NCI-H82 treated with DMSO at 0.1 percent for 48 hours (cell line): Measurements from ENCODE around the gene DNAJB8.

ENCODE experiments used
- DNase-seq: peaks from one replicate; lab custom pipeline; 2025; ENCODE audit not compliant: unreplicated experiment; lab: John Stamatoyannopoulos, UW

The DNAJB8 gene

DNA sequence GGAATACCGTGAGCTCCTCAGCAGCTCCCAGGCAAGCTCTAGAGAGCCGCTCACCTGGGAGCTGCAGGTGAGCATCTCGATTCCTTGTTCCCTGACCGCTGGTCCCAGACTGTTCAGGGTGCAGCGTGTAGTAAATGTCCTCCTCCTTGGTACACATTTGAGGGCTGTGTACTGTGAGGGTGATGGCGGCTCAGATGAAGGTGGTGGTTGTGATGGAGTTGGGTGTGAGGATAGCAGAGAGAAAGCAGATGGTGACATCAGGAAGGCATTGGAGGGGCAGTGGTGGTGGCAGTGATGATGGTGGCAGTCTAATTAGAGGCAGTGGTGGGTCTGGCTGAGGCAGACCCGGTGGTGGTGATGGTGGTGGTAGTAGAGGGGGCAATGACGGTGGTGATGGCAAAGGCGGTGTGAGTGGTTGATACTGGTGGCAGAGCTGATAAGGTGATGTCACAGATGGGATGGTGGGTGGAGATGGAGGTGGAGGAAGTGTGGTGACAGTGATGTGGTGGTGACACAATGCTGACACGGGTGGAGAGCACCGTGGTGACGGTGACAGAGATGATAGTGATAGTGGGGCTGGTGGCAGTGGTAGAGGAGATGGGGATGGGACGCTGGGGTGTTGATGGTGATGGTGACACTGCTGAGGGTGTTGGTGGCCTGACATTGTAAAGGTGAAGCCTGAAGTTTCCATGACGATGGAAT, at the start of gene DNAJB8:
Gene DNAJB8 (minus strand): TSS at position 51 of the 702 bp plus-strand sequence. CDS start 3,645 bp downstream, outside the sequence.
- DNase-seq: no peak

- DNase-seq: no peak
These were observed 49.3 kb upstream of the DNAJB8 start for GRCh38 chr3:128515967-128516366.

DNA sequence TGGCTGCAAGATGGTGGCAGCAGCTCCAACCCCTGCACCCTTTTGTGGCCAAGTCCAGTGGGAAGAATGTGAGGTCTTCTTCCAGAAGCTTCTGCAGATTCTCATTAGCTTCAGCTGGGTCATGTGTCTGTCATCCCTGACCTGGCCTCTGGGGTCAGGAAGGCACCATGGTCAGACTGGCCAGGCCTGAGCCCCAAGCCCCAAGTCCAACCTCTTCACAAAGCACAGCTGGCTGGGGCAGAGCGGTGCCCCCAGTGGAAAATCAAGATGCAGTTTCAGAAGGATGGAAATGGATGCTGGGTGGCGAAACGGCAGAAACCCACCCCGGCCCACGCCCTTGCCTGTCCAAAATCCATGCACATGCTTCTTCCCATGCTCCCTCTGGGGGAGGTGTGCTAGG, 42.2 kb upstream of the DNAJB8 start:
- DNase-seq: no peak

GRCh38 chr3:128506754-128507153, 40.1 kb upstream of the DNAJB8 start:
- no peak for DNase-seq

GRCh38 chr3:128505771-128506170, 39.1 kb upstream of the DNAJB8 start:
- DNase-seq: no peak

GRCh38 chr3:128504963-128505730, 38.5 kb upstream of the DNAJB8 start:
- DNase-seq: no peak

DNA sequence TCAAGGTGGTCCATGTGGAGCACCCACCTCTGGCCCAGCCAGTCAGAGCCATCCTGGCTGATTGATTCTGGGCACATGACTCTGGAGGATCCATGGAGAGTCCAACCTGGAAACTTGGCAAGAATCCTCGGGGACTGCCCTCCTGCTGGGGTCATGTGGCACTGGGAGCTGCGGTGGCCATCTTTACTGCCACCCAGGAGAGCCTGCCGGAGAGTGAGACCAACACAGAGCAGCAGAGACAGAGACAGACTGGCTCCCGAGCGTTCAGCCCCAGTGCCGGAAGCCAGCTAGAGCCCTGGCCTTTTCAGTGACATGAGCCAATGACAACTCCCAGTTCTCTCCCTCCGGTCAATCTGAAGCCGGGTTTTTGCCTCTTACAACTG, 37.8 kb upstream of the DNAJB8 start:
- DNase-seq: no peak

- DNase-seq: no peak
These were observed 37.3 kb upstream of the DNAJB8 start for GRCh38 chr3:128503751-128504532.

DNA sequence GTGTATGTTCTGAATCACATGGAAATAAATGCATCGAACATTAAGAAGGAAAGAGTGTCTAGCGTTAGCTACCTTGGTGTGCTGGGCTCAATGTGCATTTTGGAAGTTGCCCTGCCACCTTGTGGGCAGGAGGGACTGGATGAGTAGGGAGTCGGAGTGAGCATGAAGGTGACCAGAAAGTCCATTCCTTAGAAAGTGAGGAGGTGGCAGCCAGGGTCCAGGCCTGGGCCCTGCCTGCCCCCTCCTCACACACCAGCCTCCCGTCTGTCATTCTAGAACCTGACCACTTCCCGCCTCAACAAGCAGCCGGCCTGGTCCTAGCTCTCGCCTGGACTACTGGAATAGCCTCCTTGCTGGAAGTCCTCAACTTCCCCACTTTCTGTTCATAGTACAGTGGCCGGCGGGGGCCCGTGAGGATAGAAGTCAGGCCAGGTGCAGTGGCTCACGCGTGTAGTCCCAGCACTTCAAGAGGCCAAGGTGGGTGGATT, 36.5 kb upstream of the DNAJB8 start:
- DNase-seq: peak; percentile 13

- DNase-seq: no peak
These were observed 36.0 kb upstream of the DNAJB8 start for GRCh38 chr3:128502712-128503111.

- no peak for DNase-seq
These were observed 34.7 kb upstream of the DNAJB8 start for GRCh38 chr3:128501431-128501830.

GRCh38 chr3:128500556-128500955, 33.9 kb upstream of the DNAJB8 start:
- DNase-seq: no peak

DNA sequence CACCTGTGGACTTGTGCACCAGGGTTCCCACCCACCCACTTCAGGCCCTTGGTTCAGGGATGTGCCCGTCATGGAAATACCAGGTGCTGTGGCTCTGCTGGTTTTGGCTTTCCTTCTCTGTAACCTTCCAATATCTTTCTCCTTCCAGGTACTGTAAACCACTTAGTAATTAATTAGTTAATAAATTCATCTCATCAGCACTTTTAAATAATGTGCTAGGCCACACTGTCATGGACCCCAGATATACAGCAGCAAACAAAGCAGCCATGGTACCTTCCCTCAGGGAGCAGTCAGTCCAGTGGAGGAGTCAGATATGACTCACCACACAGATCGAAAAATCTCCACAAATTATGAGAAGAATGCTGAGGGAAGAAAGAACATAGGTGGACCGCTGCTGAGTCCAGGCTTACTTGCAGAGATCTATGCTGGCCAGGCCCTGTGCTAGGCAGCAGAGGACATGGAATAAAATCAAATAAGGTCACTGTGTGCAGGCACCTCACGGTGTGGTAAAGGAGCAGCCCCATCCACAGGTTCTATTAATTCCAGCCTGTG, 33.1 kb upstream of the DNAJB8 start:
- DNase-seq: no peak

DNA sequence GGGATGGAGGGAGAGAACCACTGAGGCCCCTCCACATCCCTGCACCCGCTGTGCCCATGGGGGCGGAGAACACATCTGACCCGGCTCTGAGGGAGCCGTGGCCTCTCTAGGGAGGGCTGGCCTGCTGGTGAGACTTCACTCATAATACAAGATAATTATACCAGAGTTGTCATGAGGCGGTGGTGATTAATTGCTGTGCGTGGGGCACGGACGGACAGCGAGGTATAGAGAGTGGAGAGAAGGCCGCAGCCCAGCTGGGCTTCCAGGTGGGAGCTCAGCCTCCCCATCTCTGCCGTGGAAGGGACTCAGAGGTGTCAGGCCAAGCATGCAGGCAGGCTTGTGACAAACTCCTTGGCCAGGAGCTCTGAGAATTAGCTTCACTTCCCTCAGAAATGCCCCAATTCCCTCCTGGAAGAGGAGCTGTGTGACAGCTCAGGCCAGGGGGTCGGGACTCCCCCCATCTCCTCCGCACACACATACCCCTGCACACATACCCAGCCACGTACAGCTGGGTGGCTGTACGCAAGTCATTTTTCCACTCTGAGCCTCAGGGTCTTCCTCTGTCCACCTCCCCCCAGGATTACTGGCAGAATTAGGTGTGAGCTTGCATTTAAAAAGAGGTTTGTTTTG, 32.3 kb upstream of the DNAJB8 start:
- no peak for DNase-seq

DNA sequence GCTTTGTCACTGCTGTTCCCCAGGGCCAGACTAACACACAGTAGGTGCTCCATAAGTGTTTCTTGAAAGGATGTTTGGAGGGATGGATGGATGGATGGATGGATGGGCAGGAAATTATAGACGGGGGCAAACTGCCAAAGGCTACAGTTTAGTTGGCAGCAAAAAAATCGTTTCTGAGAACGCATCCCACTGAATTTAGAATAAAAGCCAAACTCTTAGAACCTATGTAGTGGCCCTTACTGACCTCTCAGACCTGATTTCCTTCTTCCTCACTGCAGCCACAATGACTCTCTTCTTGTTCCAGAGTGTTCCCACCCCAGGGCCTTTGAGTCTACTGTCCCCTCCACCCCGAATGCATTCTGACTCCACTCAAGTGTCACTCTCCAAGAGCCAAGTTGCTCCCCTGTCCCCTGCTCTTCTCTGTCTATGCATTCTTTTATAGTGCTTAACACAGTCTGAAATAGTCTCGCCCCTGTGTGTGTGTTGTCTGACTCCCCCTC, 31.5 kb upstream of the DNAJB8 start:
- no peak for DNase-seq

- DNase-seq: peak; percentile 57
These were observed 30.8 kb upstream of the DNAJB8 start for GRCh38 chr3:128497305-128498126.

GRCh38 chr3:128496602-128497304, 30.1 kb upstream of the DNAJB8 start:
- DNase-seq: no peak

GRCh38 chr3:128496019-128496601, 29.4 kb upstream of the DNAJB8 start:
- DNase-seq: no peak
